K562 (cell line): ENCODE measurements around the gene SCFD2. TPM values are rescaled to one million over a fixed set of nuclear protein-coding genes. Genes with fewer than 3 reads are reported as not detected.

Experiments used
- ATAC-seq: fragments of 200-7000 bp; cut with Tn5 transposase; 3 replicates; pipeline ENCODE4 v1.9.1; 2020; ENCODE audit warnings: moderate library complexity
- BruUV-seq: library from RNA; stranded (reverse); fragments of 400-500 nt; replicated peaks from 2 replicates; lab custom pipeline; 2021; lab: Mats Ljungman, UMichigan
- CTCF ChIA-PET: fragments of 300-600 bp; formaldehyde crosslinking; extraction: SDS; loops from one replicate; lab custom pipeline; 2021; ENCODE audit warnings: low intra/inter-chr PET ratio; lab: Yijun Ruan, JAX
- POLR2A ChIA-PET: fragments of 300-600, 350-650 bp; sonication (Branson Sonifier 250); formaldehyde crosslinking; extraction: SDS; loops from one replicate; lab custom pipeline; 2021; ENCODE audit warnings: antibody characterized with exemption, inconsistent platforms; lab: Yijun Ruan, JAX
- DNase-seq, 4 experiments: peaks; one replicate each; pipeline versions ENCODE4 v3.0.0 to v3.0.0-alpha.2; 2011 to 2018; ENCODE audit warnings: low spot score in 3 of 4, mixed read lengths in 3 of 4; ENCODE audit errors: extremely low read depth in 1 of 4
- FAIRE-seq: peaks from 2 replicates; lab custom pipeline; 2011; peaks lifted over from hg19 to GRCh38; lab: Jason Lieb, UNC
- H2AFZ ChIP-seq: 2 replicates; pipeline ENCODE4 v1.6.0; 2011; ENCODE audit warnings: low read depth, low read length, control low read depth, inconsistent platforms
- H3K27ac ChIP-seq: fragments of 200-600 bp; 3 replicates; pipeline ENCODE4 v1.8.0; 2011; ENCODE audit warnings: low read depth, mild to moderate bottlenecking, control low read depth, inconsistent platforms, low read length, moderate library complexity, mixed read lengths; ENCODE audit errors: extremely low read depth
- H3K27me3 ChIP-seq, 2 experiments: fragments of 300-600 bp in 1 of 2; 2 replicates in 1 of 2; 3 replicates in 1 of 2; pipeline versions ENCODE4 v1.6.0 to v1.8.0; 2011; ENCODE audit warnings: inconsistent platforms in 2 of 2, low read length in 2 of 2, mild to moderate bottlenecking in 1 of 2, mixed read lengths in 1 of 2, moderate library complexity in 1 of 2; ENCODE audit not compliant: control insufficient read depth in 2 of 2, insufficient read depth in 2 of 2
- H3K36me3 ChIP-seq: fragments of 300-600 bp; 3 replicates; pipeline ENCODE4 v1.8.0; 2011; ENCODE audit warnings: mild to moderate bottlenecking, low read length, inconsistent platforms; ENCODE audit not compliant: control insufficient read depth, insufficient read depth
- H3K4me1 ChIP-seq, 2 experiments: fragments of 200-600 bp in 1 of 2; replicated peaks in 1 of 2; 2 replicates in 1 of 2; 3 replicates in 1 of 2; pipeline versions ENCODE4 v1.5.1 to v1.8.0; 2011; ENCODE audit warnings: inconsistent platforms in 2 of 2, low read length in 2 of 2, mild to moderate bottlenecking in 1 of 2, mixed read lengths in 1 of 2, moderate library complexity in 1 of 2; ENCODE audit not compliant: control insufficient read depth in 2 of 2, insufficient read depth in 2 of 2
- H3K4me2 ChIP-seq: 2 replicates; pipeline ENCODE4 v1.6.1; 2011; ENCODE audit warnings: low read length, control low read depth, inconsistent platforms, mixed read lengths; ENCODE audit not compliant: insufficient read depth
- H3K4me3 ChIP-seq: fragments of 200-600 bp; sonication (generic), shearing (Covaris generic); 2 replicates; pipeline ENCODE4 v1.5.1; 2016; ENCODE audit warnings: control low read depth, inconsistent platforms
- H3K79me2 ChIP-seq: fragments of 200-600 bp; 3 replicates; pipeline ENCODE4 v1.8.0; 2011; ENCODE audit warnings: low read length, inconsistent platforms; ENCODE audit not compliant: control insufficient read depth, insufficient read depth
- H3K9ac ChIP-seq, 2 experiments: 2 replicates each; pipeline versions ENCODE4 v1.6.0 to v1.6.1; 2011; ENCODE audit warnings: low read depth in 2 of 2, low read length in 2 of 2, control low read depth in 1 of 2, inconsistent platforms in 1 of 2, mild to moderate bottlenecking in 1 of 2, mixed read lengths in 1 of 2; ENCODE audit not compliant: insufficient read depth in 1 of 2
- H3K9me1 ChIP-seq: one replicate; pipeline ENCODE4 v1.6.0; 2011; ENCODE audit warnings: inconsistent platforms, mild to moderate bottlenecking, low read length, moderate library complexity; ENCODE audit not compliant: control insufficient read depth, insufficient read depth
- H3K9me3 ChIP-seq: replicated peaks from 2 replicates; pipeline ENCODE4 v1.5.1; 2011; ENCODE audit warnings: low read depth, low read length, inconsistent platforms; ENCODE audit not compliant: control insufficient read depth, insufficient read depth
- H4K20me1 ChIP-seq: replicated peaks from 2 replicates; pipeline ENCODE4 v1.6.1; 2011; ENCODE audit warnings: low read length, inconsistent platforms, mixed read lengths; ENCODE audit not compliant: control insufficient read depth, insufficient read depth
- EP400 ChIP-seq: fragments of 450-650 bp; IDR thresholded peaks from 2 replicates; pipeline ENCODE4 v1.6.1; 2017; ENCODE audit warnings: antibody characterized with exemption, mild to moderate bottlenecking, moderate library complexity
- FOXA1 ChIP-seq: fragments of 450-650 bp; IDR thresholded peaks from 2 replicates; pipeline ENCODE4 v1.6.1; 2016; ENCODE audit warnings: mild to moderate bottlenecking, borderline replicate concordance
- FOXK2 ChIP-seq, 2 experiments: fragments of 450-650 bp; IDR thresholded peaks in 1 of 2; conservative IDR thresholded peaks in 1 of 2; 2 replicates each; pipeline ENCODE4 v1.6.1; 2016; ENCODE audit warnings: low read depth in 2 of 2, mild to moderate bottlenecking in 1 of 2
- FOXM1 ChIP-seq, 2 experiments: fragments of 450-650 bp in 1 of 2; sonication (generic) in 1 of 2; formaldehyde crosslinking in 1 of 2; IDR thresholded peaks; 2 replicates each; pipeline versions ENCODE4 v1.6.1 to v1.9.0; 2017 to 2022; ENCODE audit warnings: low read depth in 2 of 2, mild to moderate bottlenecking in 2 of 2, missing genetic modification reagents in 1 of 2, moderate library complexity in 1 of 2
- HNRNPK ChIP-seq: fragments of 200-400 bp; formaldehyde crosslinking; IDR thresholded peaks from one replicate; pipeline ENCODE4 v1.6.1; 2018; ENCODE audit warnings: mild to moderate bottlenecking, low read depth, low read length; ENCODE audit not compliant: poor library complexity, severe bottlenecking
- KAT8 ChIP-seq: fragments of 450-650 bp; IDR thresholded peaks from 2 replicates; pipeline ENCODE4 v1.6.1; 2016; ENCODE audit warnings: low read depth, mild to moderate bottlenecking
- MYBL2 ChIP-seq, 2 experiments: fragments of 450-650 bp in 1 of 2; sonication (generic) in 1 of 2; formaldehyde crosslinking in 1 of 2; IDR thresholded peaks; 2 replicates each; pipeline versions ENCODE4 v1.6.1 to v1.8.1; 2017 to 2022; ENCODE audit warnings: borderline replicate concordance in 1 of 2, inconsistent platforms in 1 of 2, low read depth in 1 of 2, mild to moderate bottlenecking in 1 of 2, missing genetic modification reagents in 1 of 2, moderate library complexity in 1 of 2
- RHOXF2B ChIP-seq: fragments of 250-450 bp; sonication (Bioruptor Pico); conservative IDR thresholded peaks from 2 replicates; pipeline ENCODE4 v1.5.1; 2021
- SPI1 ChIP-seq: IDR thresholded peaks from 2 replicates; pipeline ENCODE4 v1.6.1; 2011; ENCODE audit warnings: low read depth, low read length, control low read depth, borderline replicate concordance
- STAT5B ChIP-seq: fragments of 250-450 bp; sonication (Bioruptor Pico); IDR thresholded peaks from 2 replicates; pipeline ENCODE4 v1.8.0; 2021; ENCODE audit warnings: mild to moderate bottlenecking, inconsistent platforms
- TARDBP ChIP-seq: fragments of 450-650 bp; IDR thresholded peaks from 2 replicates; pipeline ENCODE4 v1.6.1; 2016
- WGBS: fragments of 100-300 bp; shearing (Covaris generic); methylation state at CpG from one replicate; pipeline ENCODE4 v1.1.6; 2016; ENCODE audit warnings: low coverage, mixed read lengths; ENCODE audit not compliant: insufficient coverage; ENCODE audit errors: missing lambda C conversion rate; 5-methylcytosine and 5-hydroxymethylcytosine counted together
- in situ Hi-C: fragments of 300-500 bp; cut with MboI; formaldehyde crosslinking; loops from 4 replicates; pipeline ENCODE4 v1.15.0; 2018; ENCODE audit warnings: inconsistent platforms, mixed read lengths
- intact Hi-C: fragments of 100-400 bp; cut with micrococcal nuclease; formaldehyde crosslinking; loops from 2 replicates; pipeline ENCODE4 v1.14.2; 2022
- polyA plus RNA-seq, 8 experiments: library from polyadenylated mRNA; depleted of rRNA in 4 of 8; stranded (reverse) in 5 of 8; unstranded in 3 of 8; fragments of >200 nt; fragmentation: Nextera tagmentation in 2 of 8; fragmentation: Illumina TruSeq in 1 of 8; extraction: Ambion mirVana in 2 of 8; extraction: Trizol in 1 of 8; gene quantifications; 2 replicates each; pipeline versions ENCODE4 v1.2.1 to v1.2.3, GENCODE V29; 2011 to 2014; ENCODE audit warnings: inconsistent platforms in 1 of 8, missing spikeins in 1 of 8
- total RNA-seq, 7 experiments: library from RNA; depleted of rRNA in 6 of 7; stranded (reverse); fragments of >200 nt in 6 of 7; fragmentation: Illumina TruSeq in 2 of 7; extraction: Trizol in 2 of 7; gene quantifications; 2 replicates each; pipeline versions ENCODE4 v1.2.1 to v1.2.3, GENCODE V29; 2011 to 2021; ENCODE audit warnings: low replicate concordance in 1 of 7
- TF ChIP-seq, protein P1 (sequence below): fragments of 450-650 bp; IDR thresholded peaks from one replicate; pipeline ENCODE4 v1.6.1; 2018; ENCODE audit warnings: mild to moderate bottlenecking, moderate library complexity; ENCODE audit not compliant: partially characterized antibody
- TF ChIP-seq, protein P2 (sequence below): sonication (generic); formaldehyde crosslinking; IDR thresholded peaks from 2 replicates; pipeline ENCODE4 v1.8.0; 2022; ENCODE audit warnings: mild to moderate bottlenecking, missing genetic modification reagents
- TF ChIP-seq, protein P3 (sequence below), 2 experiments: IDR thresholded peaks; 2 replicates each; pipeline ENCODE4 v1.6.1; 2012; ENCODE audit warnings: improper control_type of control experiment in 2 of 2, low read depth in 2 of 2, low read length in 2 of 2, borderline replicate concordance in 1 of 2
- TF ChIP-seq, protein P4 (sequence below): fragments of 450-650 bp; formaldehyde crosslinking; IDR thresholded peaks from 2 replicates; pipeline ENCODE4 v1.4.0; 2020; ENCODE audit warnings: mild to moderate bottlenecking, moderate library complexity

The SCFD2 gene
- total and polyA plus RNA-seq, 9 of the 15 experiments (the other 6 are each of a cell fraction or from before 2014, with no cell fraction given), result 5.7 to 30.3 (median 22.8) TPM

GRCh38 chr4:52945326-52945898 is 420.4 kb downstream of the SCFD2 start:
- FAIRE-seq, result peak; percentile 35

More at GRCh38 chr4:52945326-52945898, 420.4 kb downstream of the SCFD2 start:
- in situ Hi-C loops, result no loop called here
- ChIA-PET CTCF (no interaction called here), POLR2A (no interaction called here)
- ATAC-seq, result no peak
- no peaks in the 10 kb centered on the region for H4K20me1 ChIP-seq
- no peaks in the 10 kb centered on the region for H3K9me1 ChIP-seq
- H3K4me2 ChIP-seq, result no peak overlapping the region
- H3K4me1 ChIP-seq, result no peaks in the 10 kb centered on the region
- no peak overlapping the region for H2AFZ ChIP-seq
- H3K4me3 ChIP-seq, result no peak overlapping the region
- no TSS peak for BruUV-seq
- H3K27me3 ChIP-seq, result no peaks in the 10 kb centered on the region
- H3K9ac ChIP-seq, result no peak overlapping the region
- H3K79me2 ChIP-seq, result no peaks in the 10 kb centered on the region
- no peaks in the 10 kb centered on the region for H3K36me3 ChIP-seq
- TF ChIP-seq FOXK2 (conservative IDR thresholded peaks at IDR 0.05 in 1 of 2, IDR thresholded peaks at IDR 0.05 in 1 of 2; ENCODE audit: low read depth in 2 of 2), result no peak
- TF ChIP-seq HNRNPK, result no peak
- TF ChIP-seq, protein P1, sequence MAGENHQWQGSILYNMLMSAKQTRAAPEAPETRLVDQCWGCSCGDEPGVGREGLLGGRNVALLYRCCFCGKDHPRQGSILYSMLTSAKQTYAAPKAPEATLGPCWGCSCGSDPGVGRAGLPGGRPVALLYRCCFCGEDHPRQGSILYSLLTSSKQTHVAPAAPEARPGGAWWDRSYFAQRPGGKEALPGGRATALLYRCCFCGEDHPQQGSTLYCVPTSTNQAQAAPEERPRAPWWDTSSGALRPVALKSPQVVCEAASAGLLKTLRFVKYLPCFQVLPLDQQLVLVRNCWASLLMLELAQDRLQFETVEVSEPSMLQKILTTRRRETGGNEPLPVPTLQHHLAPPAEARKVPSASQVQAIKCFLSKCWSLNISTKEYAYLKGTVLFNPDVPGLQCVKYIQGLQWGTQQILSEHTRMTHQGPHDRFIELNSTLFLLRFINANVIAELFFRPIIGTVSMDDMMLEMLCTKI, result no peak
- no peak for TF ChIP-seq FOXA1
- no peak for TF ChIP-seq KAT8
- TF ChIP-seq RHOXF2B (CRISPR knock-in tag), result no peak
- TF ChIP-seq TARDBP, result no peak
- peak; percentile 30; the same call in 1 of the 2 replicates for TF ChIP-seq FOXM1 (IDR thresholded peaks at IDR 0.05; ENCODE audit: low read depth)
- no peak for TF ChIP-seq FOXM1 (CRISPR knock-in tag; IDR thresholded peaks at IDR 0.05; ENCODE audit: low read depth)
- TF ChIP-seq, protein P2, sequence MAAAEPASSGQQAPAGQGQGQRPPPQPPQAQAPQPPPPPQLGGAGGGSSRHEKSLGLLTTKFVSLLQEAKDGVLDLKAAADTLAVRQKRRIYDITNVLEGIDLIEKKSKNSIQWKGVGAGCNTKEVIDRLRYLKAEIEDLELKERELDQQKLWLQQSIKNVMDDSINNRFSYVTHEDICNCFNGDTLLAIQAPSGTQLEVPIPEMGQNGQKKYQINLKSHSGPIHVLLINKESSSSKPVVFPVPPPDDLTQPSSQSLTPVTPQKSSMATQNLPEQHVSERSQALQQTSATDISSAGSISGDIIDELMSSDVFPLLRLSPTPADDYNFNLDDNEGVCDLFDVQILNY (CRISPR knock-in tag), result no peak
- no peak for TF ChIP-seq STAT5B
- TF ChIP-seq, protein P3, sequence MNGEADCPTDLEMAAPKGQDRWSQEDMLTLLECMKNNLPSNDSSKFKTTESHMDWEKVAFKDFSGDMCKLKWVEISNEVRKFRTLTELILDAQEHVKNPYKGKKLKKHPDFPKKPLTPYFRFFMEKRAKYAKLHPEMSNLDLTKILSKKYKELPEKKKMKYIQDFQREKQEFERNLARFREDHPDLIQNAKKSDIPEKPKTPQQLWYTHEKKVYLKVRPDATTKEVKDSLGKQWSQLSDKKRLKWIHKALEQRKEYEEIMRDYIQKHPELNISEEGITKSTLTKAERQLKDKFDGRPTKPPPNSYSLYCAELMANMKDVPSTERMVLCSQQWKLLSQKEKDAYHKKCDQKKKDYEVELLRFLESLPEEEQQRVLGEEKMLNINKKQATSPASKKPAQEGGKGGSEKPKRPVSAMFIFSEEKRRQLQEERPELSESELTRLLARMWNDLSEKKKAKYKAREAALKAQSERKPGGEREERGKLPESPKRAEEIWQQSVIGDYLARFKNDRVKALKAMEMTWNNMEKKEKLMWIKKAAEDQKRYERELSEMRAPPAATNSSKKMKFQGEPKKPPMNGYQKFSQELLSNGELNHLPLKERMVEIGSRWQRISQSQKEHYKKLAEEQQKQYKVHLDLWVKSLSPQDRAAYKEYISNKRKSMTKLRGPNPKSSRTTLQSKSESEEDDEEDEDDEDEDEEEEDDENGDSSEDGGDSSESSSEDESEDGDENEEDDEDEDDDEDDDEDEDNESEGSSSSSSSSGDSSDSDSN (IDR thresholded peaks at IDR 0.05; ENCODE audit: borderline replicate concordance in 1 of 2, low read depth in 2 of 2, low read length in 2 of 2), result no peak
- peak; percentile 32; the same call in 1 of the 2 replicates for TF ChIP-seq MYBL2 (IDR thresholded peaks at IDR 0.05; ENCODE audit: low read depth)
- no peak for TF ChIP-seq MYBL2 (CRISPR knock-in tag; IDR thresholded peaks at IDR 0.05; ENCODE audit: borderline replicate concordance)
- no peak for TF ChIP-seq SPI1
- no peak for TF ChIP-seq EP400
- TF ChIP-seq, protein P4, sequence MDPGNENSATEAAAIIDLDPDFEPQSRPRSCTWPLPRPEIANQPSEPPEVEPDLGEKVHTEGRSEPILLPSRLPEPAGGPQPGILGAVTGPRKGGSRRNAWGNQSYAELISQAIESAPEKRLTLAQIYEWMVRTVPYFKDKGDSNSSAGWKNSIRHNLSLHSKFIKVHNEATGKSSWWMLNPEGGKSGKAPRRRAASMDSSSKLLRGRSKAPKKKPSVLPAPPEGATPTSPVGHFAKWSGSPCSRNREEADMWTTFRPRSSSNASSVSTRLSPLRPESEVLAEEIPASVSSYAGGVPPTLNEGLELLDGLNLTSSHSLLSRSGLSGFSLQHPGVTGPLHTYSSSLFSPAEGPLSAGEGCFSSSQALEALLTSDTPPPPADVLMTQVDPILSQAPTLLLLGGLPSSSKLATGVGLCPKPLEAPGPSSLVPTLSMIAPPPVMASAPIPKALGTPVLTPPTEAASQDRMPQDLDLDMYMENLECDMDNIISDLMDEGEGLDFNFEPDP, result no peak
- TF ChIP-seq, all 486 proteins: peak for 2
- intact Hi-C loops, result no loop called here
- Histone ChIP-seq H3K27ac (no peak overlapping the region), H3K9me3 (no peaks in the 10 kb centered on the region)
- DNase-seq, result peak in 1 of 4 experiments; percentile 16
- WGBS, result 4% methylated on average over 2 of the region's 2 CpGs
